SK-N-MC (cell line): ENCODE results near the gene INHBE.
"Not testable (repeated sequence)": the region's sequence is repeated elsewhere in the genome, so short reads cannot be mapped to it uniquely, and the experiment has no call there.

Experiments
- DNase-seq: peaks from one replicate; pipeline ENCODE4 v3.0.0-alpha.2; 2011; ENCODE audit warnings: low read depth, low spot score
- H3K27ac ChIP-seq: fragments of 200-600 bp; sonication (generic); 2 replicates; pipeline ENCODE4 v1.5.1; 2016; ENCODE audit warnings: mixed run types
- H3K36me3 ChIP-seq: fragments of 200-600 bp; sonication (generic); 2 replicates; pipeline ENCODE4 v1.6.1; 2017; ENCODE audit warnings: antibody characterized with exemption, low read length, mixed read lengths; ENCODE audit not compliant: insufficient read depth
- H3K4me3 ChIP-seq: fragments of 200-600 bp; sonication (generic); 2 replicates; pipeline ENCODE4 v1.5.1; 2016
- H3K9ac ChIP-seq: fragments of 200-600 bp; sonication (generic); 2 replicates; pipeline ENCODE4 v1.8.0; 2017; ENCODE audit warnings: mixed run types, mixed read lengths; ENCODE audit not compliant: insufficient read length
- H3K9me3 ChIP-seq: fragments of 200-600 bp; sonication (generic); 2 replicates; pipeline ENCODE4 v1.6.1; 2017; ENCODE audit warnings: low read depth, mild to moderate bottlenecking, antibody characterized with exemption, low read length, moderate library complexity, mixed read lengths
- EZH2 ChIP-seq: fragments of 200-600 bp; sonication (generic); IDR thresholded peaks from one replicate; pipeline ENCODE4 v1.6.1; 2017; ENCODE audit warnings: antibody characterized with exemption
- FOXP2 ChIP-seq: optimal IDR thresholded peaks from 2 replicates; pipeline ENCODE3; 2011; ENCODE audit warnings: mild to moderate bottlenecking, moderate library complexity; ENCODE audit not compliant: insufficient read depth; ENCODE audit errors: extremely low read length, control extremely low read depth
- POLR2AphosphoS5 ChIP-seq: IDR thresholded peaks from 2 replicates; pipeline ENCODE4 v1.6.1; 2012; ENCODE audit warnings: mild to moderate bottlenecking, low read depth, low read length, borderline replicate concordance

INHBE gene

GRCh38 chr12:57491393-57492280 is 36.5 kb downstream of the INHBE start:
- no peak for DNase-seq
- H3K9me3 ChIP-seq, result no peaks in the 10 kb centered on the region
- TF ChIP-seq POLR2AphosphoS5 (no peak), FOXP2 (no peak), EZH2 (no peak)
- no peak overlapping the region for H3K4me3 ChIP-seq
- peaks cover 59% of the 10 kb centered on the region for H3K36me3 ChIP-seq
- no peak overlapping the region for H3K9ac ChIP-seq
- no peak overlapping the region for H3K27ac ChIP-seq

GRCh38 chr12:57495051-57495701 is 40.1 kb downstream of the INHBE start:
- not testable (repeated sequence) for H3K9me3 ChIP-seq, DNase-seq, H3K4me3 ChIP-seq, H3K27ac ChIP-seq, H3K9ac ChIP-seq
- peaks cover 72% of the 10 kb centered on the region for H3K36me3 ChIP-seq

- Histone ChIP-seq H3K36me3 (peaks cover 72% of the 10 kb centered on the region), H3K27ac (no peak overlapping the region), H3K9ac (no peak overlapping the region), H3K9me3 (no peaks in the 10 kb centered on the region), H3K4me3 (no peak overlapping the region)
- TF ChIP-seq POLR2AphosphoS5 (peak; percentile 30; the same call in 1 of the 2 replicates), FOXP2 (no peak)
- no peak for DNase-seq
These were observed 41.7 kb downstream of the INHBE start for GRCh38 chr12:57496822-57497221.

GRCh38 chr12:57497223-57498131 is 42.4 kb downstream of the INHBE start:
- Histone ChIP-seq H3K27ac (no peak overlapping the region), H3K36me3 (peaks cover 73% of the 10 kb centered on the region), H3K9me3 (no peaks in the 10 kb centered on the region), H3K9ac (no peak overlapping the region), H3K4me3 (no peak overlapping the region)
- DNase-seq, result no peak
- TF ChIP-seq EZH2 (no peak), POLR2AphosphoS5 (no peak), FOXP2 (no peak)

GRCh38 chr12:57498132-57498502 is 43.0 kb downstream of the INHBE start:
- Histone ChIP-seq H3K36me3 (peaks cover 74% of the 10 kb centered on the region), H3K4me3 (no peak overlapping the region), H3K27ac (no peak overlapping the region), H3K9me3 (no peaks in the 10 kb centered on the region), H3K9ac (no peak overlapping the region)
- TF ChIP-seq EZH2 (no peak), POLR2AphosphoS5 (no peak), FOXP2 (no peak)
- no peak for DNase-seq

- Histone ChIP-seq H3K9ac (no peak overlapping the region), H3K27ac (no peak overlapping the region), H3K4me3 (no peak overlapping the region), H3K9me3 (no peaks in the 10 kb centered on the region), H3K36me3 (peaks cover 78% of the 10 kb centered on the region)
- DNase-seq, result no peak
- no peak for TF ChIP-seq FOXP2
- TF ChIP-seq EZH2, result no peak
- TF ChIP-seq POLR2AphosphoS5, result no peak
These were observed 43.5 kb downstream of the INHBE start for GRCh38 chr12:57498571-57498970.

GRCh38 chr12:57500213-57500612 is 45.1 kb downstream of the INHBE start:
- H3K9ac ChIP-seq, result no peak overlapping the region
- no peak overlapping the region for H3K27ac ChIP-seq
- no peak overlapping the region for H3K4me3 ChIP-seq
- H3K9me3 ChIP-seq, result no peaks in the 10 kb centered on the region
- no peak for DNase-seq
- TF ChIP-seq FOXP2 (no peak), POLR2AphosphoS5 (no peak), EZH2 (no peak)
- peaks cover 90% of the 10 kb centered on the region for H3K36me3 ChIP-seq

GRCh38 chr12:57502311-57502969 is 47.3 kb downstream of the INHBE start:
- not testable (repeated sequence) for H3K9me3 ChIP-seq, DNase-seq, H3K9ac ChIP-seq, H3K27ac ChIP-seq, H3K4me3 ChIP-seq
- H3K36me3 ChIP-seq, result peaks cover 87% of the 10 kb centered on the region

- not testable (repeated sequence) for DNase-seq, H3K27ac ChIP-seq
- H3K36me3 ChIP-seq, result peaks cover 80% of the 10 kb centered on the region
These were observed 51.4 kb downstream of the INHBE start for GRCh38 chr12:57506541-57506940.

More at GRCh38 chr12:57506541-57506940, 51.4 kb downstream of the INHBE start:
- H3K9ac ChIP-seq, H3K4me3 ChIP-seq, H3K9me3 ChIP-seq: not testable (repeated sequence)
